GM10266 (cell line): ENCODE results near the gene ACSBG1.

ENCODE experiments used
- DNase-seq: peaks from one replicate; pipeline ENCODE4 v3.0.0; 2012; ENCODE audit errors: extremely low spot score
- TF ChIP-seq, protein P1 (sequence below): IDR thresholded peaks from 2 replicates; pipeline ENCODE4 v1.5.1; 2012; ENCODE audit warnings: mild to moderate bottlenecking, low read depth; ENCODE audit not compliant: control insufficient read depth, insufficient read depth; ENCODE audit errors: missing control alignments

Gene ACSBG1

DNA sequence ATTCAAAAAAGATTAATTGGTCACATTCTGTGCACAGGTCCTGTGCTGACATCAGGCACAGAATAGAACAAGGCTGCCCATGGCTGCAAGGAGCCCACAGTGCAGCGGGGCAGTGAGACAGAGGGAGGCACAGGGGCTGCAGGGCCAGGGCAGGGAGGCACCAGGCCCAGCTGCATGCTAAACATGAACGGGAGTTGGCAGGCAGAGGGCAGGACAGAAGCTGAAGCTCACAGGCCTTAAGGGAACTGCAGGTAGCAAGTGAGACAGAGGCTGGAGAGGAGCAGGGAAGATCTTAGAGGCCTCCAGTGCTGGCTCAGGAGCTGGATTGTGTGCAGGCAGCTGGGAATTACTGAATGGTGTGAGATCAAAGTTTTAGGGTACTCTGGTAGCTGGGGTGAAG, 59.0 kb downstream of the ACSBG1 start:
- TF ChIP-seq, protein P1, sequence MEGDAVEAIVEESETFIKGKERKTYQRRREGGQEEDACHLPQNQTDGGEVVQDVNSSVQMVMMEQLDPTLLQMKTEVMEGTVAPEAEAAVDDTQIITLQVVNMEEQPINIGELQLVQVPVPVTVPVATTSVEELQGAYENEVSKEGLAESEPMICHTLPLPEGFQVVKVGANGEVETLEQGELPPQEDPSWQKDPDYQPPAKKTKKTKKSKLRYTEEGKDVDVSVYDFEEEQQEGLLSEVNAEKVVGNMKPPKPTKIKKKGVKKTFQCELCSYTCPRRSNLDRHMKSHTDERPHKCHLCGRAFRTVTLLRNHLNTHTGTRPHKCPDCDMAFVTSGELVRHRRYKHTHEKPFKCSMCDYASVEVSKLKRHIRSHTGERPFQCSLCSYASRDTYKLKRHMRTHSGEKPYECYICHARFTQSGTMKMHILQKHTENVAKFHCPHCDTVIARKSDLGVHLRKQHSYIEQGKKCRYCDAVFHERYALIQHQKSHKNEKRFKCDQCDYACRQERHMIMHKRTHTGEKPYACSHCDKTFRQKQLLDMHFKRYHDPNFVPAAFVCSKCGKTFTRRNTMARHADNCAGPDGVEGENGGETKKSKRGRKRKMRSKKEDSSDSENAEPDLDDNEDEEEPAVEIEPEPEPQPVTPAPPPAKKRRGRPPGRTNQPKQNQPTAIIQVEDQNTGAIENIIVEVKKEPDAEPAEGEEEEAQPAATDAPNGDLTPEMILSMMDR: no peak
- DNase-seq: no peak

GRCh38 chr15:78174401-78174800, 60.0 kb downstream of the ACSBG1 start:
- TF ChIP-seq, protein P1: no peak
- no peak for DNase-seq

DNA sequence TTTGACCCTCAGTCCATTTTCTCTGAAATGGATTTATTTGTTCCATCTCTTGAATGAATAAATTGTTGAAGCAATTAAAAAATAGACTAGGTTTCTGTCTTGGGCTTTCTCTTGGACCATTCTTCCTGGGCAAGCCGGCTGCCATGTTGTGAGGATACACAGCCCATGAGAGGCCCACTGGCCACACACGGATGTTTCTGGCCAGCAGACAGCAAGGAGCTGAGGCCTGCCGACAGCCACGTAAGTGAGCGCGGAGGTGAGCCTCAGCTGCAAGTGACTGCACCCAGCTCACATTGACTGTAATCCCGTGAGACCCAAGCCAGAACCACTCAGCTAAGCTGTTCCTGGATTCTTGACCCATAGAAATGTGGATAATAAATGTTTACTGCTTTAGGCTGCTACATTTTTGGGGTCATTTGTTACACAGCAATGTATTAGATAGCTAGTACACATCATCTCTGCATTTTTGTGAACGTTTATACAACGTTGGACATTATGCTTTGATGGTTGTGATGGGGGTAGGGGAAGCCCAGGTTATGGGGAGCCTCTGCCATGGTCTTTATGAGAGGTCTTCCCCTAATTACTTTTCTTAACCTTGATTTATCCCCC, 62.4 kb downstream of the ACSBG1 start:
- TF ChIP-seq, protein P1: no peak
- DNase-seq: no peak

DNA sequence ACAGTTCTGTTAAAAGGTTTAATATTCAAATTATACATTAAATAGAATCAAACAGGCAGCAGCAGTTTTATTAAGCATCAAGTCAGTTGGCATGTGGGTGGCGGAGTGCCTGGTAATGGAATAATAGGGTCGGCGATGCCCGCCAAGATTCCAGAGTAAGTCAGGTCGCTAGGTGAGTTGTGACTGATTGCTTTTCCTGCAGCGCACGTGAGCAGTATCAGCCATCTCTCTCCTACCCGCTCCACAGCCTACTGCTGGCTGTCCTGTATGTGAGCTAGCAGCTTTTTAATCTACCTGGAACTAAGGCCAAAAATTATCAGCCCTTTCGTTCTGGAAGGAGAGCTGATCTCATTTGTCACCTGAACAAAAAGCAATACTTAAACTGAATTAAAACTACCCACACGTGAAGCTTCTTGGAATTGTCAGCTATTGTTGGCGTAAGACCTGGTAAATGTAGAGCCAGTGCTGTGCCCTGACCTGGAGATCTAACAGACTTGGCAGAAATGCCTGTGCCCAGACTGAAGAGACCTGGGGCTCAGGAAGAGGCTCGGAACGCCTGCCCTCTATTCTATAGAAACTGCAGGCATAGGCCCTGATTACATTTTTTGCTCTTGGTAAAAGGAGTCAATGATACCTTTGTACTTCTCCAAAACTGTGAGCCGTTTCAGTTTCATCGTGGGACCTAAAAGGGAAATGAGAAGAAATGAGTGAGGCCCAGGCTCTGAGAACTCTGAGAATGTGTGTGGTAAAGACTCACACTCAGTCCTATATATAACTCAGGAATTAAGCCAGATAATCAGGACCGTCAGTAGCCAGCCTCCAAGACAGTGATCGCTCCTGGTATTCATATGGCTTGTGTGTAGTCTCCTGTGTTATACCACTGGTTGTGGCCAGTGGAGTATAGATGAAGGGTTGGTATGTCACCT, 63.3 kb downstream of the ACSBG1 start:
- TF ChIP-seq, protein P1: no peak
- DNase-seq: peak; percentile 44

DNA sequence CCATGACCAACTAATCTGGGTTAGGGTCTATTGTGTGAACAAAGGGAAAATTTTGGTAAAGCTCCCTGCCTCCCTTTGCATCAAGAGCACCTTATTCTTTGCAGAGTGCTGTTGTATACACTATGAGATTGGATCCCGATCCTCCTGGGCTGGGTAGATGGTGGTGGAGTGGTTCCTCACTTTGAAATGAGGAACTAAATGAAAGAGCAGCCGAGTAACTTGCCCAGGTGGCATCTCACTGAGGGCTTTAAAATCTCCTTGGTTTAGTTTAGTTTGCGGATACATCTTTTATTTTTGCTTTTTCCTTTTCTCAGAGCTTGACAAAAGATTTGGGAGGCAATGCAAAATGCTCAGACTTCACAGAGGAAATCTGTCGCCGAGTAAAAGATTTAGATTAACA, 65.8 kb downstream of the ACSBG1 start:
- no peak for DNase-seq
- TF ChIP-seq, protein P1: no peak

- TF ChIP-seq, protein P1: no peak
- peak; percentile 62 for DNase-seq
Observed at GRCh38 chr15:78167227-78167888, 67.0 kb downstream of the ACSBG1 start.

DNA sequence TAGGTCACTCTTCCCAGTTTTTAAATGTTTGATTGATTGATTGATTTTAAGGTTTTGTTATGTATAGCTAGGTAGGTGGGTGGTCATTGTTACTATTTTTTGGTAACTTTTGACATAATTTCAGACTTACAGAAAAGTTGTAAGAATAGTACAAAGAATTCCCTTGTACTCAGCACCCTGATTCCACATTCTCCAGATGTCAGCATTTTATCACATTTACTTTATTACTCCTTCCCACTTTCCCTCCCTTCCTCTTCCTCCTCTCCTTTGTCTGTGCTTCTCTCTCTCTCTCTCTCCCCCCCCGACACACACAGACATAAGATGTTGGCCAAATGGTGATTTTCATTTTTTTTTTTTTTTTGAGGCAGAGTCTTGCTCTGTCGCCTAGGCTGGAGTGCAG, 70.4 kb downstream of the ACSBG1 start:
- TF ChIP-seq, protein P1: no peak
- DNase-seq: no peak
